Renal pelvis (tissue), 4 donors: Measurements from ENCODE around the gene HPF1. TPM values are rescaled to one million over a fixed set of nuclear protein-coding genes. Genes with fewer than 3 reads are reported as not detected.
"Not testable (repeated sequence)": the region's sequence is repeated elsewhere in the genome, so short reads cannot be mapped to it uniquely, and the experiment has no call there.

ENCODE experiments used
- DNase-seq: peaks from one replicate; pipeline ENCODE4 v3.0.0-alpha.2; 2013
- polyA plus RNA-seq, 3 donors: library from polyadenylated mRNA; unstranded; fragments of 120-200 nt; gene quantifications; one replicate each; pipeline ENCODE4 v1.2.1, GENCODE V29; 2013; ENCODE audit not compliant: insufficient read length in 3 of 3

The HPF1 gene
- polyA plus RNA-seq, 3 donors, result 39.2 to 46.6 (median 40.5) TPM

GRCh38 chr4:169761846-169762245 is 4.1 kb upstream of the HPF1 start:
- DNase-seq, result no peak

- no peak for DNase-seq
Measured at GRCh38 chr4:169758401-169758962, 738 bp upstream of the HPF1 start.

GRCh38 chr4:169756971-169757574 is 671 bp downstream of the HPF1 start:
- no peak for DNase-seq

DNA sequence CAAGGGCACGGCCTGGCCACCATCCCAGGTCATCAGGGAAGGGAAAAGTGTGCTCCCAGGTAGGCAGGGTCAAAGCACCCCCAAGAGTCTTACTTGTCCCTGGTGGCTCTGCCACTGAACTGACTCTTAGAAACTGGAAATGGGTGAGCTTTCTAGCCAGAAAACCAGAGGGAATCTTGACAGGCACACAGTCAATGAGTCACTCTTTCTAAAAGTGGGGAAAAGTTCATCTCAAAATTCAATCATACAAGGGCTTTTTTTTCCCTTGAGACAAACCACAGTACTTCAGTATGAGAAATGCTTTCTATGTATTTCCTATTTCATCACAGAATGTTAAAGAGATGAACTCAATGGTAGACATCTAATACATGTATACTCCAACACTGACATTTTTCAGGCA is 12.5 kb downstream of the HPF1 start:
- DNase-seq, result no peak

DNA sequence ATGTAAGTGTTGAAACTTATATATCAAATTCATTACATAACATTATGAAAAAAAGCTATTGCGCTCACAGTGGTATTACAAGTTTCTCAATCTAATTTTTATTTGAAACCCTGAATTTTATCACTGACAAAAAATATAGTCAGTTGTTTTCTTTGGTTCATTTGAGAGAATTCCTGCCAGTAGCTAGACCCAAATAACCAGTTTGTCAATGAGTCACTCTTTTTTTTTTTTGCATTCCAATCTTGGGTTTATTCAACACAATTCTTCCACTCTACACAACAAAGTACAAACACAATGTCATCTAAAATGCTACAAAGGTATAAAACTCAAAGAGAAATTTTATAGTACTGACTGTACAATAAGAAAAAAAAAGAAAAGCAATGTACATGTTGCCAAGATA is 13.1 kb downstream of the HPF1 start:
- DNase-seq, result no peak

DNA sequence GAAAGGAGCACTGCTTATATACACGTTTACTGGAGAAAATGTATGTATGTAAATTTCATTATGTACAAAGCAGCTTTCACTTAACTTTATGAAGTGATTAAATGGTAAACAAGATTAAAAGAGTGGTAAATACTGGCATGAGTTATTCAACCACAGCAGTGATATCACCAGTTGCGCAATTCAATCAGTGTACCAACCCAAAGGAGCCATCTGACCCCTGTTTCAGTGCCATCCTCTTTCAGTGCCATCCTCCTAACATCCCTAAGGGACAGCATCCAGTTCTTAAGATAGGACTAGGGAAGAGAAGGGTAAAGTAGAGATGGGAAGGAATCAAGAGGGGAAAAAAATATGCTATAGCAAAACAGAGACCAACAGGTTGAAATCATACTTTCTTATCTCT is 16.2 kb downstream of the HPF1 start:
- no peak for DNase-seq

- DNase-seq, result not testable (repeated sequence)
Measured at GRCh38 chr4:169738604-169739003, 19.1 kb downstream of the HPF1 start.

GRCh38 chr4:169730564-169730963 is 27.2 kb downstream of the HPF1 start:
- no peak for DNase-seq

GRCh38 chr4:169727616-169728015 is 30.1 kb downstream of the HPF1 start:
- DNase-seq, result no peak

DNA sequence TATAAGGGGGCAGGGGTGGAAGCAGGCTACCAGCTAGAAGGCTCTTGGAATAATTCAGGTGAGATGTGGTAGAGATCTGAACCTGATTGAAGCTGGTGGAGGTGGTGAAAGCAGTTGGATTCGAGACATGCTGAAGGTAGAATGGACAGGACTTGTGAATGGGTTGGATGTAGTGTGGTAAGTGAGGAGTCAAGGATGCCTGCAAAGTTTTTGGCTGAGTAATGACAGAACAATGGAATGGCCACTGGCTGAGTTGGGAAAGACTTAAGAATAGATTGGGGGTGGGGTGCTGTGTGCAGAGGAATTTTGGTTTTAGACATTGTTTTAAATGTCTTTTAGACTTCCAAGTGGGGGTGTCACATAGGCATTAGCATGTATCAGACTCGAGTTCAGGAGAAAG is 33.5 kb downstream of the HPF1 start:
- DNase-seq, result no peak

GRCh38 chr4:169723207-169723965 is 34.4 kb downstream of the HPF1 start:
- no peak for DNase-seq

GRCh38 chr4:169720529-169720928 is 37.2 kb downstream of the HPF1 start:
- no peak for DNase-seq

GRCh38 chr4:169716677-169717076 is 41.1 kb downstream of the HPF1 start:
- no peak for DNase-seq

GRCh38 chr4:169715826-169716225 is 41.9 kb downstream of the HPF1 start:
- no peak for DNase-seq

DNA sequence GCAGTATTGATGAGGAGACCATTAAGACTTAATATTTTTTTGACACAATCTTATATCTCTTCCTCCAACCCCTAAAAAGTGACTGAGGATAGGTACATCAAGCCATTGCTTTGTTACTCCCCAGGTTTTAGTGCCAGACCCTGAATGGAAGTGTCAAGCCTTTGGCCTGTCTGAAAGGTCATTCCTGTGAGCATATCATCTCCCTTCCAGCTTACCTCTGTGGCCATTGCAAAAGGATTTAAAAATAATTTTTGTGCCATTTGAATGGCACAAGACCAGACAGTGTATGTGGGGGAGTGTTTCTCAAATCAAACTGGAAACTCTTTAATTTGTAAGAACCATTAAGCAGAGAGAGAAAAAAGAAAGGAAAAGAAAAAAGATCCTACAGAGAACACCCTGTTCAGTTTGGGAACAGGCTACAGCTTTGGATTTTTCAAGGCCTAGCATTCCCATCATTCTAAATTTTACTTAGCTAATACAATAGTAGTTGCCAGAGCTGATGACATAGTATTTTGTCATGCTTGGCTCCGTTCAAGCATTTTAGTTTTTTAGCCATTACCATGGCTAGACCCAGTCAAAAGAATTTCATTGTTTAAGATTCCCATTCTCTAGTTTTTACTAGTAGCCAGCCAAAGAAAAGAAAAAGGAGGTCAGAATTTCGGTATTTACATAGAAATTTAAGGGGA is 49.6 kb downstream of the HPF1 start:
- DNase-seq, result no peak

GRCh38 chr4:169698331-169698730 is 59.4 kb downstream of the HPF1 start:
- DNase-seq, result no peak

- DNase-seq, result no peak
Measured at GRCh38 chr4:169690787-169691186, 67.0 kb downstream of the HPF1 start.

DNA sequence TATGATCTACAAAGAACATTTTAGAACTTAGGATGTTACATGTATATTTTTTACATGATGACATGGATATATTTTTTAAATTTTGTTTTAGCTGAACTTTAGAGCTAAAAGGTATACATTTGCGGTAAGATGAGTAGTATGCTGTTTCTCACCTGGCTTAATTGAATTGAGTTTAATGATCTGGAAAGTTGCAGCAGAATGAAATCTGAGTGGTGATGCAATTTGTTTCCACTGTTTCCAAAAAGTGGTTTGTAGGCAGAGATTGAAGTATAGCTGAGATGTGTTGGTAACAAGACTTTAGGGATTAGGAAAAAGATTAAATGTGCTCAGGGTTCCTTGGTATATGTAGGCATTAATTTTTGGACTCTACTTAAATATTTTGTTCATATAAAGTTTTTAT is 68.1 kb downstream of the HPF1 start:
- DNase-seq, result peak; percentile 9

DNA sequence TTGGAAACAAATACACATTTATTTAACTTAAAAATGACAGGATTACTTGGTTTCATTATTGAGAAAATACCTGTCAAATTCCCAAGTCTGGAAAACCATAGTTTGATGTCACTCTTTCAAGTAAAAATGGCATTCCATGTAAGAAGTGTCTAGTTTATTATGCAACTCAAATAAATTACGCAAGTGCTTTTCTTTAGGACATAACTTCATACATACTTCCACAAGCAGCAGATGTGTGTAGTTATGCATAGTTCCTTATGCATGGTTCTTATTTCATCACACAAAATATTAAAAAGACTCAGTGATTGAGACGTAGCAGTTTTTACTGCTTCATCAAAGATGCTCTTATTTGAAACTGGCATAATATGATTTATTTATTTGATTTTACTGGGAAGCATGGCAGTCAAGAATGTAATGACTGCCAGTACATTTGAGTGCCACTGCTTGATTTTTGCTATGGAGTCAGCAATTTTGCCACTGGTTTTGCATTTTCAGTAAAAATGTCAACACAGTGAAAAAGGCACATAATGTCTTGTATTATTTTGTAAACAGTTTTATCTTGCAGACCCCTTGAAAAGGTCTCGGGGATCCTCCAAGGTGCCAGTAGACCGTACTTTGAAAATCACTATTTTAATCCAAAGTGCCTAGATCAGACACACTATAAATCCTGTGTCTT is 75.2 kb downstream of the HPF1 start:
- DNase-seq, result no peak
